ENCODE results near the gene TMEM98. TPM values are rescaled to one million over a fixed set of nuclear protein-coding genes. Genes with fewer than 3 reads are reported as not detected.

The TMEM98 gene
- total RNA-seq, 4 donors from 2014 or later = 60.0 to 71.4 (median 68.2) TPM

DNA sequence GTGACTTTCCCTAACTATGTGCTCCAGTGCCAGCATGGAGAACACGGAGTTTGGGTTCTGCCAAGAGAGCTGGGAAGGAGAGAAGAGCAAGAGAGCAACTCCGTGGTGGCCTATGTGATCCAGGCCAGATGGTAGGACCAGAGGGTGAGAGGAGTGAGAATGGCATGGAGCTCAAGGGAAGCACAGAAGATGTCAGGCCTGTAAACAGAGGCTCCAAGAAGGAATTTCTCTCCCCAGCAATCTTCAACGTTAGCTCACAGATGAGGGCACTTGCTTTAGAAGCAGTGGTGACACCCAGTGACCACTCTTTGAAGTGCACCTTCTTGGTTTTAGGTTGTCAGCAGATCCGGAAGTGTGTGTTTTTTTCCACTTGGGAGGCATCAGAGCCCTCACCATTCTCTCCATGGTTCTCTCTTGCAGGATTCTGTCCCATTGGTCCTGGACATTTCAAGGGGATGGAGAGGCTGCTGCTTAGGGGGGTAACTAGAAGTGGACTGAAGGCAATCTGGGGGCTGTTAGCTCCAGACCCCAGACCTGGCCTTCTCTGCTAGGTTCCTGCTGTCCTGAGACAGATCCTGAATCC, 18.1 kb upstream of the TMEM98 start:
- H3K4me3 ChIP-seq = no peak overlapping the region
- no peaks in the 10 kb centered on the region for H3K27me3 ChIP-seq
- no peaks in the 10 kb centered on the region for H3K36me3 ChIP-seq
- no peaks in the 10 kb centered on the region for H3K9me3 ChIP-seq
- peak; percentile 72 for ATAC-seq
- TF ChIP-seq POLR2A (IDR thresholded peaks at IDR 0.05) (no peak), EP300 (IDR thresholded peaks at IDR 0.05) (no peak), POLR2AphosphoS5 (IDR thresholded peaks at IDR 0.05) (no peak)
- TF ChIP-seq, protein P1, sequence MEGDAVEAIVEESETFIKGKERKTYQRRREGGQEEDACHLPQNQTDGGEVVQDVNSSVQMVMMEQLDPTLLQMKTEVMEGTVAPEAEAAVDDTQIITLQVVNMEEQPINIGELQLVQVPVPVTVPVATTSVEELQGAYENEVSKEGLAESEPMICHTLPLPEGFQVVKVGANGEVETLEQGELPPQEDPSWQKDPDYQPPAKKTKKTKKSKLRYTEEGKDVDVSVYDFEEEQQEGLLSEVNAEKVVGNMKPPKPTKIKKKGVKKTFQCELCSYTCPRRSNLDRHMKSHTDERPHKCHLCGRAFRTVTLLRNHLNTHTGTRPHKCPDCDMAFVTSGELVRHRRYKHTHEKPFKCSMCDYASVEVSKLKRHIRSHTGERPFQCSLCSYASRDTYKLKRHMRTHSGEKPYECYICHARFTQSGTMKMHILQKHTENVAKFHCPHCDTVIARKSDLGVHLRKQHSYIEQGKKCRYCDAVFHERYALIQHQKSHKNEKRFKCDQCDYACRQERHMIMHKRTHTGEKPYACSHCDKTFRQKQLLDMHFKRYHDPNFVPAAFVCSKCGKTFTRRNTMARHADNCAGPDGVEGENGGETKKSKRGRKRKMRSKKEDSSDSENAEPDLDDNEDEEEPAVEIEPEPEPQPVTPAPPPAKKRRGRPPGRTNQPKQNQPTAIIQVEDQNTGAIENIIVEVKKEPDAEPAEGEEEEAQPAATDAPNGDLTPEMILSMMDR (IDR thresholded peaks at IDR 0.05) = peak; percentile 57 to 81 (median 75)
- peaks cover 0 to 25% (median 4%) of the 10 kb centered on the region in 3 donors for H3K4me1 ChIP-seq
- WGBS, 2 donors (ENCODE audit: low coverage in 1 of 2) = 25% methylated on average over 4 of the region's 4 CpGs; no CpG with 5 or more reads in 1 of the 2 donors
- no peak overlapping the region for H3K27ac ChIP-seq

DNA sequence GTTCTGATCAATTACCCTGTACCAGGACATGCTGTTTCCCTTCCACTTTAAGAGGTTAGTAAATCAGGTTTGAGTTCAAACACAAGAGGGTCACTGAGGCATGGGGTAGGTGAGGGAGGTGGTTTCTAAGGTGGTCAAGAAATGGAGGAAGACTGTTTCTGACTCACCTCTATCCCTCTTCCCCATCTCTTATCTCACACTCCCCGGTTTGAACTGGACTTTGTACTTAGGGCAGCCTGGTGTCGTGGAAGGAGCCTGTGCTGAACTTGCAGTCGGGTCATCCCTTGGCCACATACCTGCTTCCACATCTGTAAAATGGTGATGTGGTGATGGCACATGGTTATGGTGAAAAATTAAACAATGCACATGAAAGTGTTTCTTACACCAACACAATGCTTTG, 17.2 kb upstream of the TMEM98 start:
- no peak overlapping the region for H3K27ac ChIP-seq
- H3K4me3 ChIP-seq = no peak overlapping the region
- ATAC-seq = no peak
- no peak for TF ChIP-seq EP300 (IDR thresholded peaks at IDR 0.05)
- TF ChIP-seq POLR2A (IDR thresholded peaks at IDR 0.05) = no peak
- TF ChIP-seq POLR2AphosphoS5 (IDR thresholded peaks at IDR 0.05) = no peak
- TF ChIP-seq, protein P1 (IDR thresholded peaks at IDR 0.05) = no peak
- 83% methylated on average over 2 of the region's 3 CpGs; no CpG with 5 or more reads in 1 of the 2 donors for WGBS, 2 donors (ENCODE audit: low coverage in 1 of 2)
- H3K36me3 ChIP-seq = no peaks in the 10 kb centered on the region
- H3K27me3 ChIP-seq = no peaks in the 10 kb centered on the region
- H3K4me1 ChIP-seq = peaks cover 0 to 25% (median 4%) of the 10 kb centered on the region in 3 donors
- H3K9me3 ChIP-seq = no peaks in the 10 kb centered on the region

DNA sequence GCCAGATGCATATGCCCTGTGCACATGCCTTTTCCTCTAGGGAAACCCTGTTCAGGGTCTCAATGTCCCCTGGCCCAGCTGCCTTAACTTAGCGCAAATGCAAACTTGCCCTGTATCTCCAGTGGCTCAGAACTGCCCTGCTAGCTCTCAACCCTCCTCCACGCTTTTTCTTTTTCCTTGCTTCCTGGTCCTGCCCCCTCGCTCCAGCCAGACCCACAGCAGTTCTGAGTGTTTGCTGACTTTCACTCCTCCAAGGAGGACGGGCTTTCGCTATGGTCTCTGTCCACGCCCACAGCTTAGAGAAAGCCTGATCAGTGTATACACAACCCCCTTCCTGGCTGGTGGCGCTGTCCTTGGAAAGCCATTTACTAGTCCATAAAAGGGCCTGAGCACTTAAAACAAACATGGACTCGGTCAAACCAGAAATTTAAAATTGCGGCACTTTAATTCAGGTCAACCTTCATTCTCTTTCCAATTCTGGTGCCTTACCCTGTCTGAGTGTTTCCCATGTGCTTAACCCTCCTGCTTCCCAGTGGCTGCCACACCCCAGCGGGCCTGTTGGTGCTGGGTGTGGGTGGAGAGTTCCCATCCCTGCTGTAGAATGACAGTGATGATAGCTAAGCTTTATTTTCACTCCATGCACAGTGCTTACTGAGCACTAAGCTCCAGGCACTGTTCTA, 15.6 kb upstream of the TMEM98 start:
- TF ChIP-seq, protein P1 (IDR thresholded peaks at IDR 0.05) = no peak
- no peak for TF ChIP-seq EP300 (IDR thresholded peaks at IDR 0.05)
- TF ChIP-seq POLR2AphosphoS5 (IDR thresholded peaks at IDR 0.05) = no peak
- no peak for TF ChIP-seq POLR2A (IDR thresholded peaks at IDR 0.05)
- Histone ChIP-seq H3K4me3 (peak overlapping the region in 1 of 2 donors; percentile 25), H3K36me3 (no peaks in the 10 kb centered on the region), H3K9me3 (no peaks in the 10 kb centered on the region), H3K4me1 (peaks cover 0 to 25% (median 4%) of the 10 kb centered on the region in 3 donors), H3K27me3 (no peaks in the 10 kb centered on the region), H3K27ac (peak overlapping the region in 3 of 4 donors; percentile 65 to 74 (median 71))
- 11 to 17% methylated on average over 7 to 8 of the region's 10 CpGs for WGBS, 2 donors (ENCODE audit: low coverage in 1 of 2)
- ATAC-seq = peak; percentile 87

DNA sequence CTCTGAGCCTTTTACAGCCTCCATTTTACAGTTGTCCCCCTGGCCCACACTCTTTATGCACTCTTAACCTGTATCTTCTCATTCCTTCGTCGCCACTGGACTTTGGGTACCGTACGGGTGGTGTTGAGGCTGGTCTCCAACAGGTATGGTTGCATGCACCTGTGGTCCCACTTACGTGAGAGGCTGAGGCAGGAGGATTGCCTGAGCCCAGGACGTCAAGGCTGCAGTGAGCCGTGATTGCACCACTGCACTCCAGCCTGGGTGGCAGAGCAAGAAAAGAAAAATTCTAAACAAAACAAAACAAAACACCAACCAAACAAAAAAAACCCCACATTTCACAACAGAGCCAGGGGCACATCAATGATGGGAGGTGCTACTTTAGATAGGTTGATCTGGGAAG, 14.4 kb upstream of the TMEM98 start:
- H3K4me3 ChIP-seq = no peak overlapping the region
- H3K4me1 ChIP-seq = peaks cover 0 to 25% (median 4%) of the 10 kb centered on the region in 3 donors
- no peaks in the 10 kb centered on the region for H3K36me3 ChIP-seq
- H3K27ac ChIP-seq = no peak overlapping the region
- WGBS, 2 donors (ENCODE audit: low coverage in 1 of 2) = 86 to 87% methylated on average over 1 to 6 of the region's 7 CpGs
- no peaks in the 10 kb centered on the region for H3K9me3 ChIP-seq
- TF ChIP-seq EP300 (IDR thresholded peaks at IDR 0.05) (no peak), POLR2A (IDR thresholded peaks at IDR 0.05) (no peak), POLR2AphosphoS5 (IDR thresholded peaks at IDR 0.05) (no peak)
- TF ChIP-seq, protein P1 (IDR thresholded peaks at IDR 0.05) = no peak
- H3K27me3 ChIP-seq = no peaks in the 10 kb centered on the region
- no peak for ATAC-seq

DNA sequence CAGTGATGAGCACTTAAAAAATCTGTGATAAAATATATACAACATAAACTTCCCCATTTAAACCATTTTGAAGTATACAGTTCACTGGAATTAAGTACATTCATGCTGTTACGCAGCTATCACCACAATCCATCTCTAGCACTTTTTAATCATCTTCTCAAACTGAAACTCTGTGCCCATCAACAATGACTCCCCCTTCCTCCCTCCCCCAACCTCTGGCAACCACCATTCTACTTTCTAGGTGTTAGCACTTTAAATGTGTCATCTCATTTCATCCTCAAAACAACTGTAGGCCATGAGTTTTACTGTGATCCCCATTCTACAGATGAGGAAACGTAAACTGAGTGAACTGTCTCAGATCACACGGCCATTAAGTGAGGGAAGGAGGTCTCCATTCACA, 13.8 kb upstream of the TMEM98 start:
- Histone ChIP-seq H3K27ac (no peak overlapping the region), H3K4me3 (no peak overlapping the region), H3K27me3 (no peaks in the 10 kb centered on the region), H3K36me3 (no peaks in the 10 kb centered on the region), H3K9me3 (no peaks in the 10 kb centered on the region), H3K4me1 (peaks cover 0 to 25% (median 4%) of the 10 kb centered on the region in 3 donors)
- WGBS, 2 donors (ENCODE audit: low coverage in 1 of 2) = 83 to 95% methylated on average over 2 to 3 of the region's 3 CpGs
- TF ChIP-seq EP300 (IDR thresholded peaks at IDR 0.05) (no peak), POLR2A (IDR thresholded peaks at IDR 0.05) (no peak)
- no peak for ATAC-seq
